CD4-positive, alpha-beta memory T cell (primary cell): ENCODE results near the gene P2RX6. TPM values are rescaled to one million over a fixed set of nuclear protein-coding genes. Genes with fewer than 3 reads are reported as not detected.
A peak's percentile ranks its signal among the peaks of the same experiment; 100 is the strongest.
"Not testable (repeated sequence)": the region's sequence is repeated elsewhere in the genome, so short reads cannot be mapped to it uniquely, and the experiment has no call there.

ENCODE experiments used
- CTCF ChIA-PET: fragments of 350-600 bp; sonication (Branson Sonifier 250); formaldehyde crosslinking; loops from one replicate; lab custom pipeline; 2021; ENCODE audit warnings: inconsistent platforms; ENCODE audit not compliant: partially characterized antibody; lab: Charles Lee
- POLR2A ChIA-PET: fragments of 350-600 bp; sonication (Branson Sonifier 250); formaldehyde crosslinking; loops from one replicate; lab custom pipeline; 2021; ENCODE audit not compliant: partially characterized antibody; lab: Charles Lee
- DNase-seq, 5 donors: peaks; one replicate each; pipeline versions ENCODE4 v3.0.0 to v3.0.0-alpha.2; 2020 to 2022; ENCODE audit warnings: mixed read lengths in 1 of 5
- H3K27ac ChIP-seq: one replicate; pipeline ENCODE4 v1.7.0; 2013; ENCODE audit warnings: low read depth, low read length
- H3K27me3 ChIP-seq: 2 replicates; pipeline ENCODE4 v1.7.0; 2013; ENCODE audit warnings: mild to moderate bottlenecking, low read length, moderate library complexity; ENCODE audit not compliant: insufficient read depth
- H3K36me3 ChIP-seq: 2 replicates; pipeline ENCODE4 v1.7.0; 2013; ENCODE audit warnings: mild to moderate bottlenecking, low read length, moderate library complexity; ENCODE audit not compliant: insufficient read depth
- H3K4me1 ChIP-seq: 2 replicates; pipeline ENCODE4 v1.7.0; 2013; ENCODE audit warnings: mild to moderate bottlenecking, low read length, moderate library complexity; ENCODE audit not compliant: insufficient read depth
- H3K4me3 ChIP-seq, 2 donors: one replicate each; pipeline ENCODE4 v1.7.0; 2013; ENCODE audit warnings: low read length in 2 of 2, mild to moderate bottlenecking in 1 of 2
- H3K9me3 ChIP-seq, 2 donors: one replicate each; pipeline ENCODE4 v1.7.0; 2013; ENCODE audit warnings: low read length in 2 of 2, control low read depth in 1 of 2; ENCODE audit not compliant: control insufficient read depth in 1 of 2
- H3K27ac Mint-ChIP-seq, 7 donors: one replicate each; pipeline ENCODE4 v1.8.0; 2020 to 2021; ENCODE audit warnings: mixed read lengths in 7 of 7, mild to moderate bottlenecking in 6 of 7, inconsistent platforms in 3 of 7, moderate library complexity in 3 of 7
- H3K27me3 Mint-ChIP-seq, 2 donors: one replicate each; pipeline ENCODE4 v1.8.0; 2020 to 2021; ENCODE audit warnings: mixed read lengths in 2 of 2
- H3K36me3 Mint-ChIP-seq, 2 donors: one replicate each; pipeline ENCODE4 v1.8.0; 2020 to 2021; ENCODE audit warnings: mixed read lengths in 2 of 2, inconsistent platforms in 1 of 2, mild to moderate bottlenecking in 1 of 2
- H3K4me1 Mint-ChIP-seq, 4 donors: one replicate each; pipeline ENCODE4 v1.8.0; 2020 to 2021; ENCODE audit warnings: mixed read lengths in 4 of 4, mild to moderate bottlenecking in 1 of 4
- H3K4me3 Mint-ChIP-seq, 8 donors: one replicate each; pipeline ENCODE4 v1.8.0; 2020 to 2021; ENCODE audit warnings: mixed read lengths in 8 of 8, mild to moderate bottlenecking in 7 of 8, moderate library complexity in 6 of 8, inconsistent platforms in 3 of 8
- H3K9me3 Mint-ChIP-seq, 8 donors: one replicate each; pipeline ENCODE4 v1.8.0; 2020 to 2021; ENCODE audit warnings: mixed read lengths in 8 of 8, mild to moderate bottlenecking in 5 of 8, inconsistent platforms in 3 of 8, moderate library complexity in 1 of 8
- intact Hi-C: fragments of 100-400 bp; cut with micrococcal nuclease; formaldehyde crosslinking; loops from one replicate; pipeline ENCODE4 v1.15.1; 2023
- polyA plus RNA-seq, 2 donors: library from polyadenylated mRNA; unstranded; fragments of 300-500 nt; fragmentation: Illumina TruSeq; gene quantifications; one replicate each; pipeline ENCODE4 v1.2.3, GENCODE V29; 2021
- total RNA-seq, 2 experiments: library from RNA; stranded (reverse); gene quantifications; one replicate each; pipeline ENCODE4 v1.2.3, GENCODE V29; 2021

The P2RX6 gene
- total and polyA plus RNA-seq, 4 experiments from 2014 or later, result 0.19 to 1.2 (median 1.1) TPM; not detected in 1

DNA sequence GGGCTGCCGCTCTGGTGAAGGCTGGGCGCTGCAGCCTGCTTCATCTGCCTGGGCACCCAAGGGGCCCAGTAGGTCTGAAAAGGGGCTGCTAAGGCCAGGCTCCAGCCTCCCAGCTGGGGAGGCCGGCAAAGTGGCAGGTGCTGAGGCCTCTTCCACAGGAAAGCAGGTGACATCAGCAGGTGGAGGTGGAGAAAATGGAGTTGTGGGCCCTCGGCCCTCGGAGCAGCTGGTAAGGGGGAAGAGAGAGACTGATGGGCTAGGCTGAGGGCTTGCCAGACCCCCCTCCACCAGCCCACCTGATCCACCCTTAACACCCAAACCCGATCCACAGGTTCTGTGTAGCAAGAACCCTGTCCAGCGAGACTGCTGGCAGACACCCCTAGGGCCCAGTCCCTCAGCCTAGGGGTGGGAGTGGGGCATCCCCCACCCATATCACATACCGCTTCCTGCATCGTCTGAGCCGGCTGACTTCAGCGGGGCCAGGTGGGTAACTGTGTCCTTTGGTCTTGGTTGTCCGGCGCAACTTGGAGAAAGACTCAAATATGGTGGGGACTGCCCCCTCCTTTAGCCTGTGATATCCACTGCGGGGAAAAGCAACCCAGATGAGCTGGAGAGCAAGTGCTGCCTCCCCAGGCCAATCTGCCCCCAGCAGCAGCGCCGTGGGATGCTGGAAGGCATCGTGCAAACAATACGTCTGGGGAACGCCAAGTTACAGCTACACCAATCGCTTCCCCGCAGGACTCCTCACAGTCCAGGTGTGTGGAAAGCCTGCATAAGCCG lies 14.6 kb upstream of the P2RX6 start:
- Mint-ChIP-seq H3K4me3 (peak overlapping the region; percentile 88 to 98 (median 96)), H3K9me3 (peaks cover 0 to 3% (median 0%) of the 10 kb centered on the region in 8 donors), H3K36me3 (peaks cover 0 to 37% of the 10 kb centered on the region in 2 donors), H3K4me1 (peaks cover 13 to 54% (median 24%) of the 10 kb centered on the region in 4 donors), H3K27me3 (no peaks in the 10 kb centered on the region), H3K27ac (peak overlapping the region; percentile 98 to 100 (median 100))
- Histone ChIP-seq H3K36me3 (peaks cover 24% of the 10 kb centered on the region), H3K27ac (peak overlapping the region; percentile 95), H3K4me3 (peak overlapping the region; percentile 79 to 92), H3K9me3 (no peaks in the 10 kb centered on the region), H3K27me3 (no peaks in the 10 kb centered on the region), H3K4me1 (peaks cover 34% of the 10 kb centered on the region)
- ChIA-PET POLR2A (interaction anchor here (0.6 to 5.1 kb wide), 6 partner anchors 10 to 141 kb away, joined by 3 to 48 read pairs (median 10); partner anchors contain the start of genes LZTR1 and P2RX6), CTCF (interaction anchor here (0.7 kb wide), 2 partner anchors 13 to 14 kb away, joined by 3 to 4 read pairs; no protein-coding TSS in a partner anchor)
- intact Hi-C loops, result loop anchor here (2.0 to 5.0 kb wide), 2 partner anchors 142 to 627 kb away; partner anchors contain the start of genes PI4KA and SNAP29
- DNase-seq, result no peak

DNA sequence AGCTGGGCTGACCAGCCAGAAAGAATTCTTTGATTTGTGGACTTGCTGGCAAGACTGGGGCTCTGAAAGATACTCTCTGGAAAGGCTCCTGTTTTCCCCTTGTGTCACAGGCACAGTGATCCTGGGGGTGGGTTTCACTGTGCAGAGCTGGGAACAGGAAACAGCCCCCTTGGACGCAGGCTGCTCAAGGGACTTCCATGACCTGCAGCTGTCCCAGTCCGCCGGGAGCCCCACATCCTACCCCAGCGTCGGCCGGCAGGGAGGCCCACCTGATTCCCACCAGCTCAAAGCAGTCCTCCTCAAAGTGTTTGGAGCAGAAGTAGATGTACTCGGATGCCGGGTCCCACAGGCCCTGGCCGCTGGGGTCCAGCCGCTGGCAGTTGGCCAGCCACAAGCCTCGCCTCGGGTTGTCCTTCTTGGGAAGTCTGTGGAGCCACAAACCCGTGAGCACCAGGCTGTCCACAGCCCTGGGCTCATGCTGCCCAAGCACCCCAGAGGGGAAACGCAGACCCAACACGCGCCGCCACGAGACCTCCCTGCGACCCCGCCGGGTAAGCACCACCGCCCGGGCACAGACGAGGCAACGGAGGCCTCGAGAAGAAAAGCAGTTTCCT lies 13.9 kb upstream of the P2RX6 start:
- peak overlapping the region; percentile 88 to 98 (median 96) for H3K4me3 Mint-ChIP-seq
- Histone ChIP-seq H3K27ac (peak overlapping the region; percentile 95), H3K4me1 (peaks cover 34% of the 10 kb centered on the region), H3K4me3 (peak overlapping the region; percentile 79 to 92), H3K27me3 (no peaks in the 10 kb centered on the region), H3K36me3 (peaks cover 24% of the 10 kb centered on the region), H3K9me3 (no peaks in the 10 kb centered on the region)
- H3K27ac Mint-ChIP-seq, result peak overlapping the region; percentile 98 to 100 (median 100)
- peaks cover 13 to 53% (median 24%) of the 10 kb centered on the region in 4 donors for H3K4me1 Mint-ChIP-seq
- CTCF ChIA-PET, result interaction anchor here (0.7 kb wide), 1 partner anchor 14 kb away, joined by 3 read pairs; no protein-coding TSS in a partner anchor
- peaks cover 0 to 33% of the 10 kb centered on the region in 2 donors for H3K36me3 Mint-ChIP-seq
- no peak for DNase-seq
- peaks cover 0 to 3% (median 0%) of the 10 kb centered on the region in 8 donors for H3K9me3 Mint-ChIP-seq
- intact Hi-C loops, result loop anchor here (1.0 to 5.0 kb wide), 3 partner anchors 84 to 626 kb away; partner anchors contain the start of genes CRKL, PI4KA and SNAP29
- POLR2A ChIA-PET, result interaction anchor here (0.6 to 5.1 kb wide), 6 partner anchors 11 to 142 kb away, joined by 3 to 48 read pairs (median 10); partner anchors contain the start of genes LZTR1 and P2RX6
- no peaks in the 10 kb centered on the region for H3K27me3 Mint-ChIP-seq

DNA sequence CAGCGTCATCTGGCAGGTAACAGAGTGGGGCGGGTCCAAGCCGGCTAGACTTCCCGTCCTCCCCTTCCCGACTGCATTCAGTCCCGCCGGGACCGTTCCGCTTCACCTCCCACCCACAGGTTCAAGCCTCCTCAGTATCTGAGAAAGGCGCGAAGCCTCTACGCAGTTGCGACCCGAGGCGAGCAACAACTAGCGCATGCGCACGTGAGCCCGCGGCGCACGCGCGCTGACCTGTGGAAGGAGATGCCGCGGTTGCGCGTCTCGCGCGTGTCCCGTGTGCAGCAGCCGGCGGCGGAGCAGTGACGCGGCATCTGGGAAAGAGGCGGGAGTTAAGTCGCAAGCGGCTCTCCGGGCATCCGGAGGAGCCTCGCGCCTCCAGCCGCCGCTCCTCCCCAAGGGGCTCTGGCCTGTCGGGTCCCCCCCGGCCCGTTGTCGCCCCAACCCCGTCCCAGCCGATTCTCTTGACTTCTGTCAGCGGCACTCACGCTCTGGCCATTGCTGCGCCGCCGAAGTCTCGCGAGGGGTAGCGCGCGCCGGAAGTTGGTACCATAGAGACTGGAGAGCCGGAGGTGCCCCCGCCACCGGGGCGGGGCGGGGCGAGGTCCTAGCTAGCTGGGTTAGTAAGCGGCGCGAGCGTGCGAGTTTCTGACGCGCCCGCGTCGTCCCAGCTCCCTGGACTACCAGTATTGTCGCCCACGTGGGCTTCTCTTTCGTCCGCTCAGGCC lies 13.2 kb upstream of the P2RX6 start, which contains the start of gene THAP7:
THAP7 (minus strand) TSS at position 518 of the 725 bp plus-strand sequence; CDS start at position 311, 207 bp downstream.
- intact Hi-C loops, result loop anchor here (1.0 to 5.0 kb wide), 4 partner anchors 19 to 626 kb away; partner anchors contain the start of genes CRKL, LZTR1, PI4KA and SNAP29

DNA sequence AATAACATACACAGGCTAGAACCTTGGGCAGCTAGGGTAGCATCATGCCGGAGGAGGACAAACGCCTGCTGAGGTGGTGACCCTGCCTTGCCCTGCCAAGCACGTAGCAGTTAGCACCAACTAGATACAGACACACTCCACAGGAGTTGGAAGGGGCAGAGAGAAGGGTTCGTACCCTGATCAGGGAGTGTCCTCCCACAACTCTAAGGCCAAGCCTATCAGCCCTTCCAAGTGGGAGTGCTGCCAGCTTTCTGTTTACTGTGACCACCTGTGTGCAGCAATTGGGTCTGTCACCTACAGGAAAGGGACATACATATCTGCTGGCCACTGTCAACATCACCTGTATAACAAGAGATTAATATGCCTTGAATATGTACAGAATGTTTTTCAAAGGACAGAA lies 11.2 kb upstream of the P2RX6 start:
- H3K36me3 Mint-ChIP-seq, result peaks cover 0 to 19% of the 10 kb centered on the region in 2 donors
- H3K36me3 ChIP-seq, result peaks cover 17% of the 10 kb centered on the region
- H3K4me3 ChIP-seq, result no peak overlapping the region
- H3K27ac Mint-ChIP-seq, result peak overlapping the region; percentile 60 to 100 (median 98)
- H3K4me1 ChIP-seq, result peaks cover 34% of the 10 kb centered on the region
- no peaks in the 10 kb centered on the region for H3K27me3 ChIP-seq
- ChIA-PET CTCF (interaction anchor here (1.2 kb wide), 1 partner anchor 87 kb away, joined by 3 read pairs; the partner anchor contains the start of gene CRKL), POLR2A (interaction anchor here (0.7 to 5.1 kb wide), 3 partner anchors 10 to 496 kb away, joined by 3 to 48 read pairs (median 45); partner anchors contain the start of genes LZTR1, MED15 and P2RX6)
- no peak for DNase-seq
- peaks cover 15 to 43% (median 25%) of the 10 kb centered on the region in 4 donors for H3K4me1 Mint-ChIP-seq
- peaks cover 0 to 3% (median 0%) of the 10 kb centered on the region in 8 donors for H3K9me3 Mint-ChIP-seq
- H3K9me3 ChIP-seq, result no peaks in the 10 kb centered on the region
- intact Hi-C loops, result loop anchor here (5.0 kb wide), 1 partner anchor 624 kb away; no protein-coding TSS in a partner anchor
- peak overlapping the region; percentile 10 for H3K27ac ChIP-seq
- H3K27me3 Mint-ChIP-seq, result no peaks in the 10 kb centered on the region
- H3K4me3 Mint-ChIP-seq, result peak overlapping the region in 2 of 8 donors; percentile 96 to 98

More for the DNA sequence above, 13.2 kb upstream of the P2RX6 start, which contains the start of gene THAP7:
- peak within 1 kb of the TSS; percentile 88 to 98 (median 96) for H3K4me3 Mint-ChIP-seq
- H3K36me3 Mint-ChIP-seq, result peaks cover 0 to 29% of the 10 kb centered on the region in 2 donors
- CTCF ChIA-PET, result interaction anchor here (0.6 to 1.5 kb wide), 4 partner anchors 11 to 101 kb away, joined by 3 to 4 read pairs (median 3); partner anchors contain the start of gene LZTR1
- Histone ChIP-seq H3K4me3 (peak within 1 kb of the TSS; percentile 79 to 92), H3K27ac (peak within 1 kb of the TSS; percentile 95), H3K36me3 (peaks cover 24% of the 10 kb centered on the region), H3K27me3 (no peaks in the 10 kb centered on the region), H3K4me1 (peaks cover 34% of the 10 kb centered on the region), H3K9me3 (no peaks in the 10 kb centered on the region)
- H3K27ac Mint-ChIP-seq, result peak within 1 kb of the TSS; percentile 98 to 100 (median 100)
- DNase-seq, result peak; percentile 97 to 99 (median 98)
- peaks cover 13 to 50% (median 24%) of the 10 kb centered on the region in 4 donors for H3K4me1 Mint-ChIP-seq
- H3K27me3 Mint-ChIP-seq, result no peaks in the 10 kb centered on the region
- H3K9me3 Mint-ChIP-seq, result peaks cover 0 to 3% (median 0%) of the 10 kb centered on the region in 8 donors
- POLR2A ChIA-PET, result interaction anchor here (0.8 to 5.1 kb wide), 8 partner anchors 8 to 628 kb away, joined by 3 to 48 read pairs (median 5); partner anchors contain the start of genes CRKL, LZTR1, P2RX6 and YDJC

DNA sequence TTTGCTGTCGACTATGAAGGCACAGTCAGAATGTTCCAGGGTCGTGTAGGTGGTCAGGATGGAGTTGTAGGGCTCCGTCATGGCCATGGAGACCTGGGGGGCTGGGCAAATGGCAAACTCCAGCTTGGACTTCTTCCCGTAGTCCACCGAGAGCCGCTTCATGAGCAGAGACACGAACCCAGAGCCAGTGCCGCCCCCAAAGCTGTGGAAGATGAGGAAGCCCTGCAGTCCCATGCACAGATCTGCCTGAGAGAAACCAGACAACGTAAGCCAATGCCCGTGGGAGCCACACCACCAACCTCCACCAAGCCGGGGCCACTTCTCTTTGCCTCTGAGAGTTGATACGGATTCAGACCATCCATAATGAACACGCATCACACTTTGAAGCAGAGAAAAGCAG lies 5.8 kb upstream of the P2RX6 start:
- H3K4me3 Mint-ChIP-seq, H3K27me3 ChIP-seq, POLR2A ChIA-PET, H3K4me3 ChIP-seq, DNase-seq, H3K36me3 Mint-ChIP-seq, H3K36me3 ChIP-seq, H3K4me1 ChIP-seq, intact Hi-C loops, H3K27ac ChIP-seq, CTCF ChIA-PET, H3K9me3 Mint-ChIP-seq, H3K27me3 Mint-ChIP-seq, H3K9me3 ChIP-seq: not testable (repeated sequence)
- H3K27ac Mint-ChIP-seq, result peak overlapping the region in 1 of 7 donors; percentile 47
- peaks cover 7 to 13% (median 10%) of the 10 kb centered on the region in 4 donors for H3K4me1 Mint-ChIP-seq
